ENCODE measurements around the gene SPHK1.

- TF ChIP-seq, protein P1, sequence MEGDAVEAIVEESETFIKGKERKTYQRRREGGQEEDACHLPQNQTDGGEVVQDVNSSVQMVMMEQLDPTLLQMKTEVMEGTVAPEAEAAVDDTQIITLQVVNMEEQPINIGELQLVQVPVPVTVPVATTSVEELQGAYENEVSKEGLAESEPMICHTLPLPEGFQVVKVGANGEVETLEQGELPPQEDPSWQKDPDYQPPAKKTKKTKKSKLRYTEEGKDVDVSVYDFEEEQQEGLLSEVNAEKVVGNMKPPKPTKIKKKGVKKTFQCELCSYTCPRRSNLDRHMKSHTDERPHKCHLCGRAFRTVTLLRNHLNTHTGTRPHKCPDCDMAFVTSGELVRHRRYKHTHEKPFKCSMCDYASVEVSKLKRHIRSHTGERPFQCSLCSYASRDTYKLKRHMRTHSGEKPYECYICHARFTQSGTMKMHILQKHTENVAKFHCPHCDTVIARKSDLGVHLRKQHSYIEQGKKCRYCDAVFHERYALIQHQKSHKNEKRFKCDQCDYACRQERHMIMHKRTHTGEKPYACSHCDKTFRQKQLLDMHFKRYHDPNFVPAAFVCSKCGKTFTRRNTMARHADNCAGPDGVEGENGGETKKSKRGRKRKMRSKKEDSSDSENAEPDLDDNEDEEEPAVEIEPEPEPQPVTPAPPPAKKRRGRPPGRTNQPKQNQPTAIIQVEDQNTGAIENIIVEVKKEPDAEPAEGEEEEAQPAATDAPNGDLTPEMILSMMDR (conservative IDR thresholded peaks at IDR 0.05; ENCODE audit: low read length), result no peak
- no peak for TF ChIP-seq EZH2phosphoT487 (IDR thresholded peaks at IDR 0.05; ENCODE audit: borderline replicate concordance)
These were observed 29.6 kb upstream of the SPHK1 start for GRCh38 chr17:76354747-76355310.
